Measurements from ENCODE around the gene MRPS34. TPM values are rescaled to one million over a fixed set of nuclear protein-coding genes. Genes with fewer than 3 reads are reported as not detected.
"Not testable (repeated sequence)": the region's sequence is repeated elsewhere in the genome, so short reads cannot be mapped to it uniquely, and the experiment has no call there.

MRPS34 gene
- total and polyA plus RNA-seq, 8 donors: 21.1 to 204 (median 103) TPM

- Histone ChIP-seq H3K27me3 (no peaks in the 10 kb centered on the region), H3K27ac (no peak overlapping the region), H3K4me1 (peaks cover 0 to 12% (median 10%) of the 10 kb centered on the region in 4 donors), H3K4me3 (no peak overlapping the region), H3K9me3 (no peaks in the 10 kb centered on the region), H3K36me3 (peaks cover 24 to 73% (median 56%) of the 10 kb centered on the region in 4 donors)
- intact Hi-C loops (cut with DNase I; ENCODE audit: low total_unique reads): no loop called here
- 74 to 88% (median 81%) methylated on average over 14 to 18 of the region's 18 CpGs for WGBS, 5 donors
- DNase-seq: no peak
- TF ChIP-seq EP300 (IDR thresholded peaks at IDR 0.05) (no peak), POLR2A (IDR thresholded peaks at IDR 0.05) (no peak), POLR2AphosphoS5 (IDR thresholded peaks at IDR 0.05) (no peak)
- TF ChIP-seq, protein P1, sequence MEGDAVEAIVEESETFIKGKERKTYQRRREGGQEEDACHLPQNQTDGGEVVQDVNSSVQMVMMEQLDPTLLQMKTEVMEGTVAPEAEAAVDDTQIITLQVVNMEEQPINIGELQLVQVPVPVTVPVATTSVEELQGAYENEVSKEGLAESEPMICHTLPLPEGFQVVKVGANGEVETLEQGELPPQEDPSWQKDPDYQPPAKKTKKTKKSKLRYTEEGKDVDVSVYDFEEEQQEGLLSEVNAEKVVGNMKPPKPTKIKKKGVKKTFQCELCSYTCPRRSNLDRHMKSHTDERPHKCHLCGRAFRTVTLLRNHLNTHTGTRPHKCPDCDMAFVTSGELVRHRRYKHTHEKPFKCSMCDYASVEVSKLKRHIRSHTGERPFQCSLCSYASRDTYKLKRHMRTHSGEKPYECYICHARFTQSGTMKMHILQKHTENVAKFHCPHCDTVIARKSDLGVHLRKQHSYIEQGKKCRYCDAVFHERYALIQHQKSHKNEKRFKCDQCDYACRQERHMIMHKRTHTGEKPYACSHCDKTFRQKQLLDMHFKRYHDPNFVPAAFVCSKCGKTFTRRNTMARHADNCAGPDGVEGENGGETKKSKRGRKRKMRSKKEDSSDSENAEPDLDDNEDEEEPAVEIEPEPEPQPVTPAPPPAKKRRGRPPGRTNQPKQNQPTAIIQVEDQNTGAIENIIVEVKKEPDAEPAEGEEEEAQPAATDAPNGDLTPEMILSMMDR (IDR thresholded peaks at IDR 0.05): no peak
Measured at GRCh38 chr16:1808691-1809090, 35.8 kb upstream of the MRPS34 start.

DNA sequence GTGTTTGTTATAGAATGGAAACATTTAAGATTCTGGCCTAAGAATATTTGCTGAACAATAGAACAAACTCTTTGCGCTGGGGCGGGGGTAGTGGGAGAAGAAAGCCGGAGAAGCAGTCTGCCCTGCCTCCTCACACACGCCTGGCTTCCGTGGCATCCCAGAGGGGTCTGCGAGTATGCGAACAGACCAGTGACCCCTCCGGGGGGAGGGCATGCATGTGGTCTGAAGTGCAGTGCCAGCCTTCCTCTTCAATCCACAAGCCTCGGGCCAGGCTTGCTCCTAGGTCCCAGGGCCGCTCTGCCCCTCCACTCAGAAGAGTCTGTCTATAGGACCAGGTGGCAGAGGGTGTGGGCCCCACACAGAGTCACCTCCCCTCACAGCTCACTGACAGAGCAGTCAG, 34.7 kb upstream of the MRPS34 start:
- DNase-seq: no peak
- WGBS, 5 donors: 83 to 92% (median 88%) methylated on average over 8 to 10 of the region's 10 CpGs

DNA sequence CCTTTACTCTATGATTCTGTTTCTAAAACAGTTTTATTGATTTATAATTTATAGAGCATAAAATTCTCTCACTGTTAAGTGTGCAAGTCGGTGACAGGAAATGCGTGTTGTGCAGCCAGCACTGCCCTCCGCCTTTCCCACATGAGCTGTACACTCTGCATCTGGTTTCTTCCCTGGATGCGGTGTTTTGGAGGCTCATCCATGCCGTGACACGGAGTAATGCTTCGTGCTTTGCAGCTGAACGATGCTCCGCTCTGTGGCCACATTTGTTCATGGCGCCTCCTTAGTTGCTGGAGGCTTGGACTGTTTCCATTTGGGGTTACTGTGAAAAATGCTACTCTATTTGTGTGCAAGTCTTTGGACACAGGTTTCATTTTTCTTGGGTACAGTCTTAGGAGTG, 27.8 kb upstream of the MRPS34 start:
- H3K36me3 ChIP-seq: peaks cover 0 to 16% (median 4%) of the 10 kb centered on the region in 4 donors
- H3K27me3 ChIP-seq: no peaks in the 10 kb centered on the region
- DNase-seq: peak in 1 of 2 donors; percentile 1
- H3K9me3 ChIP-seq: peaks cover 0 to 13% (median 9%) of the 10 kb centered on the region in 4 donors
- no peak overlapping the region for H3K4me3 ChIP-seq
- intact Hi-C loops (cut with DNase I; ENCODE audit: low total_unique reads): no loop called here
- no peaks in the 10 kb centered on the region for H3K4me1 ChIP-seq
- TF ChIP-seq, protein P1 (IDR thresholded peaks at IDR 0.05): no peak
- TF ChIP-seq POLR2AphosphoS5 (IDR thresholded peaks at IDR 0.05) (no peak), POLR2A (IDR thresholded peaks at IDR 0.05) (no peak), EP300 (IDR thresholded peaks at IDR 0.05) (no peak)
- 81 to 89% (median 85%) methylated on average over 10 of the region's 10 CpGs for WGBS, 5 donors
- H3K27ac ChIP-seq: no peak overlapping the region

More for the DNA sequence above, 34.7 kb upstream of the MRPS34 start:
- H3K4me3 ChIP-seq: no peak overlapping the region
- intact Hi-C loops (cut with DNase I; ENCODE audit: low total_unique reads): no loop called here
- no peaks in the 10 kb centered on the region for H3K27me3 ChIP-seq
- H3K27ac ChIP-seq: no peak overlapping the region
- TF ChIP-seq POLR2AphosphoS5 (IDR thresholded peaks at IDR 0.05) (no peak), EP300 (IDR thresholded peaks at IDR 0.05) (no peak), POLR2A (IDR thresholded peaks at IDR 0.05) (no peak)
- TF ChIP-seq, protein P1 (IDR thresholded peaks at IDR 0.05): no peak
- peaks cover 24 to 67% (median 53%) of the 10 kb centered on the region in 4 donors for H3K36me3 ChIP-seq
- H3K4me1 ChIP-seq: peaks cover 0 to 7% (median 4%) of the 10 kb centered on the region in 4 donors
- H3K9me3 ChIP-seq: no peaks in the 10 kb centered on the region

GRCh38 chr16:1799263-1799662, 26.3 kb upstream of the MRPS34 start:
- H3K27ac ChIP-seq; H3K4me3 ChIP-seq; DNase-seq; intact Hi-C loops (cut with DNase I; ENCODE audit: low total_unique reads); H3K4me1 ChIP-seq; H3K27me3 ChIP-seq; H3K36me3 ChIP-seq: not testable (repeated sequence)
- 43 to 82% (median 65%) methylated on average over 5 of the region's 5 CpGs for WGBS, 5 donors
- H3K9me3 ChIP-seq: peaks cover 0 to 13% (median 9%) of the 10 kb centered on the region in 4 donors

DNA sequence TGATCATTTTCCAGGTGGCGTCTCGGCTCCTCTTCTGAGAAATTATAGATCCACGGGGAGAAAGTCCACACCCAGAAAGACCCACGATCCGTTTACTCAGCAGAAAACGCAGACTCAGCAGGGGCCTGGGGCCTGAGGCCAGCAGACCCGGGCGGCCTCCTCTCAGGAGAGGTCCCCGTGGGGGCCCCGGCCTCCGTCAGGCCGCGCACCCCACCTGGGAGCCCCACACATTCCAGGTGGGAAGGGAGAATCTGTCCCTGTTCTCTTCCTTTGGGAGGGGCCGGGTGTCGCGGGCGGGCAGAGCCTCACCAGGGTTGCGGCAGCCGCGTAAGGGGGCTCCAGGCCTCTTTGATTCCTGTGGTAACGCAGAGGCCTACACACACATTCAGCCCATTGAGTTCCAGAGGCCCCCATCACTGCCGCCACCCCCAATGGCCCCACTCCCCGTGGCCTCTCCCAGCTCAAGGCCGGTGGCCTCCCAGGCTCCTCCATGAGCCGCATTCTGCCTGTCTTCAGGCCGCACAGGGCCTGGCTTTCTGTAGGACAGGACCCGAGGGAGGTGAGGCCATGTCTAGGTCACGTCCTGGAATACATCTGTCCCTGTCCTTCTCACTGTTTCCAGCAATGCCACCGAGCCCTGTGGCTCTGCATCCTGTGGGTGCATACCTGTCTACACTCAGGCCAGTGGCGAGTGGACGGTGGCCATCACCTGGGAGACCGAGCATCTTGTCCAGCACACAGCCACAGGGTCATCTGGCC, 22.2 kb upstream of the MRPS34 start:
- peak overlapping the region in 1 of 4 donors; percentile 29 for H3K4me3 ChIP-seq
- 60 to 80% (median 69%) methylated on average over 24 to 32 of the region's 32 CpGs for whole genome bisulfite sequencing, 5 donors
- peak overlapping the region; percentile 73 to 75 (median 74) for H3K27ac ChIP-seq
- H3K9me3 ChIP-seq: peaks cover 0 to 13% (median 9%) of the 10 kb centered on the region in 4 donors
- peaks cover 0 to 27% (median 24%) of the 10 kb centered on the region in 4 donors for H3K36me3 ChIP-seq
- peaks cover 14 to 29% (median 22%) of the 10 kb centered on the region in 4 donors for H3K4me1 ChIP-seq
- no peaks in the 10 kb centered on the region for H3K27me3 ChIP-seq
- DNase-seq: peak in 1 of 2 donors; percentile 8
- intact Hi-C loops (cut with DNase I; ENCODE audit: low total_unique reads): no loop called here
- no peak for TF ChIP-seq POLR2A (IDR thresholded peaks at IDR 0.05)
- TF ChIP-seq, protein P1 (IDR thresholded peaks at IDR 0.05): no peak
- TF ChIP-seq POLR2AphosphoS5 (IDR thresholded peaks at IDR 0.05): no peak
- TF ChIP-seq EP300 (IDR thresholded peaks at IDR 0.05): no peak

All from stomach (tissue), 9 donors.